ENCODE data around the gene PDE11A. TPM values are rescaled to one million over a fixed set of nuclear protein-coding genes. Genes with fewer than 3 reads are reported as not detected.

Gene PDE11A
- total and polyA plus RNA-seq, 8 donors, result under 0.01 to 0.87 (median 0.40) TPM; not detected in 2

GRCh38 chr2:177667626-177668025 is 405.0 kb downstream of the PDE11A start:
- no peak overlapping the region for H3K4me3 ChIP-seq
- WGBS, 5 donors, result 0 to 36% (median 0%) methylated on average over 1 of the region's 1 CpG
- TF ChIP-seq POLR2AphosphoS5 (IDR thresholded peaks at IDR 0.05) (no peak), CTCF (IDR thresholded peaks at IDR 0.05) (no peak), EP300 (IDR thresholded peaks at IDR 0.05) (no peak), POLR2A (IDR thresholded peaks at IDR 0.05) (no peak)
- H3K27me3 ChIP-seq, result no peaks in the 10 kb centered on the region
- intact Hi-C loops (cut with DNase I; ENCODE audit: low total_unique reads), result no loop called here
- H3K9me3 ChIP-seq, result no peaks in the 10 kb centered on the region
- H3K27ac ChIP-seq, result no peak overlapping the region
- no peak for DNase-seq
- H3K36me3 ChIP-seq, result no peaks in the 10 kb centered on the region
- H3K4me1 ChIP-seq, result no peaks in the 10 kb centered on the region

GRCh38 chr2:177666408-177666807 is 406.2 kb downstream of the PDE11A start:
- DNase-seq, result no peak
- no peaks in the 10 kb centered on the region for H3K27me3 ChIP-seq
- H3K27ac ChIP-seq, result no peak overlapping the region
- TF ChIP-seq EP300 (IDR thresholded peaks at IDR 0.05) (no peak), CTCF (IDR thresholded peaks at IDR 0.05) (no peak), POLR2AphosphoS5 (IDR thresholded peaks at IDR 0.05) (no peak), POLR2A (IDR thresholded peaks at IDR 0.05) (no peak)
- H3K9me3 ChIP-seq, result no peaks in the 10 kb centered on the region
- H3K36me3 ChIP-seq, result no peaks in the 10 kb centered on the region
- H3K4me3 ChIP-seq, result no peak overlapping the region
- no peaks in the 10 kb centered on the region for H3K4me1 ChIP-seq
- intact Hi-C loops (cut with DNase I; ENCODE audit: low total_unique reads), result no loop called here

GRCh38 chr2:177665948-177666347 is 406.6 kb downstream of the PDE11A start:
- intact Hi-C loops (cut with DNase I; ENCODE audit: low total_unique reads), result no loop called here
- TF ChIP-seq POLR2A (IDR thresholded peaks at IDR 0.05) (no peak), EP300 (IDR thresholded peaks at IDR 0.05) (no peak), POLR2AphosphoS5 (IDR thresholded peaks at IDR 0.05) (no peak), CTCF (IDR thresholded peaks at IDR 0.05) (no peak)
- DNase-seq, result no peak
- H3K36me3 ChIP-seq, result no peaks in the 10 kb centered on the region
- no peaks in the 10 kb centered on the region for H3K9me3 ChIP-seq
- WGBS, 5 donors, result 42 to 46% (median 43%) methylated on average over 2 of the region's 2 CpGs
- H3K27me3 ChIP-seq, result no peaks in the 10 kb centered on the region
- no peak overlapping the region for H3K27ac ChIP-seq
- no peak overlapping the region for H3K4me3 ChIP-seq
- H3K4me1 ChIP-seq, result no peaks in the 10 kb centered on the region

GRCh38 chr2:177665328-177665727 is 407.2 kb downstream of the PDE11A start:
- Histone ChIP-seq H3K9me3 (no peaks in the 10 kb centered on the region), H3K4me3 (no peak overlapping the region), H3K36me3 (no peaks in the 10 kb centered on the region), H3K27ac (no peak overlapping the region), H3K4me1 (no peaks in the 10 kb centered on the region), H3K27me3 (no peaks in the 10 kb centered on the region)
- WGBS, 5 donors, result 69 to 73% (median 71%) methylated on average over 4 of the region's 4 CpGs
- TF ChIP-seq CTCF (IDR thresholded peaks at IDR 0.05) (no peak), POLR2A (IDR thresholded peaks at IDR 0.05) (no peak), EP300 (IDR thresholded peaks at IDR 0.05) (no peak), POLR2AphosphoS5 (IDR thresholded peaks at IDR 0.05) (no peak)
- intact Hi-C loops (cut with DNase I; ENCODE audit: low total_unique reads), result no loop called here
- no peak for DNase-seq
